ENCODE data around the gene CD68.

- TF ChIP-seq GATA2 (IDR thresholded peaks at IDR 0.05; ENCODE audit: low read depth, low read length) (no peak), GATA3 (IDR thresholded peaks at IDR 0.05; ENCODE audit: low read depth, low read length) (no peak)
These were observed 19.0 kb upstream of the CD68 start for GRCh38 chr17:7560172-7561027.
